Measurements from ENCODE around the gene SWSAP1.

SWSAP1 gene

DNA sequence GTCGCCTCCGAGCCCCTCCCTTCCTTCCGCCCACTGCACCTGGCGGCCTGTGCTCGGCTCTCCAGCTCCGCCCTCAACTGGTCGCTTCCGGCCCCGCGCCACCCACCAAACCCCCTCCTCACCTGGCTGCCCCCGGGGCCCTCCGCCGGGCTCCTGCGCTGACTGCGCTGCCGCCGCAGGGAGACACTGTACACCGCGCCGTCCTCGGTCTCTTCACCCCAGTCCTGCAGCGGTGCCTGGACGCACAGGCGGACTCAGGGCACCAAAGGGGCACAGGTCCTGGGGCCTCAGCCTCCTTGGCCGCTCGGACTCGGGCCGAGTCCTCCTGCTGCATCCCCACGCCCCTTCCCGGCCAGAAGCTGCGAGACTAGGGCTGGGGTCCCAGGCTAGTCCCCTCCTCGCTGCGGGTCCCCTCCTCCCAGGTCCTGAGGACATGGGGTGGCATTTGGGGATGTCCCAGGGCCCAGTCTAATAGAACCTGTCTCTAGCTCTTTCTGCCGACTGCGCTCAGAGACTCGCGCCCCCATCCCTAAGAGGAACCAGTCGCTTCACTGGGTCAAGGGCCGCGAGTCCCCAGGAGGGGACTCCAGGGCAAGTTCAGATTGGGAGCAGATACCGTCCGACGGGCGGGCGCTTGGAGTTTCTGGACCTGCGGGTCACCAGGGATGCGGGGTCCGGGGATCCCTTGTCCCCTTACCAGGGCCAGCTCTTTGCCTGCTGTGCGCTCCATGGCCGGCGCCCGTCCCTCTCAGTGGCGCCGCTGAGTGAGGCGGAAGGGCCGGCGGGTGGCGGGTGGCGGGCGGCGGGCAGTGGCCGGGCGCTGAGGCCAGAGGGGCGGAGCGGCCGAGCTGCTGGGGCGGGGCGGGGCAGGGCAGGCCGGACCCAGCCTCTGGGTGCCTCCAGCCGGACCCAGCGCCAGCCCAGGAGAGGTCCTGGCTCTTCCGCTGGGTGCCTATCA lies 44.4 kb downstream of the SWSAP1 start, which contains the start of gene RGL3:
RGL3 (minus strand) TSS at position 766 of the 958 bp plus-strand sequence; CDS start at position 730, 36 bp downstream.
- H3K4me1 ChIP-seq (ENCODE audit: control insufficient read depth, insufficient read depth, low read length): peaks cover 16% of the 10 kb centered on the region; the same call in 1 of the 2 replicates
- H3K27me3 ChIP-seq (ENCODE audit: control insufficient read depth, insufficient read depth, low read length): peaks cover 62% of the 10 kb centered on the region
- H3K4me3 ChIP-seq (ENCODE audit: low read depth, low read length): peak within 1 kb of the TSS; percentile 99
- no peaks in the 10 kb centered on the region for H3K9me3 ChIP-seq (ENCODE audit: control insufficient read depth, insufficient read depth, low read depth, low read length)
- no peaks in the 10 kb centered on the region for H3K36me3 ChIP-seq (ENCODE audit: control insufficient read depth, insufficient read depth, low read length)
- H3K27ac ChIP-seq (ENCODE audit: low read depth, low read length): 0 out of 2 replicates have a peak within 1 kb of the TSS, but pooled peaks have one; percentile 56
- H3K9ac ChIP-seq (ENCODE audit: low read length): peak within 1 kb of the TSS; percentile 74

DNA sequence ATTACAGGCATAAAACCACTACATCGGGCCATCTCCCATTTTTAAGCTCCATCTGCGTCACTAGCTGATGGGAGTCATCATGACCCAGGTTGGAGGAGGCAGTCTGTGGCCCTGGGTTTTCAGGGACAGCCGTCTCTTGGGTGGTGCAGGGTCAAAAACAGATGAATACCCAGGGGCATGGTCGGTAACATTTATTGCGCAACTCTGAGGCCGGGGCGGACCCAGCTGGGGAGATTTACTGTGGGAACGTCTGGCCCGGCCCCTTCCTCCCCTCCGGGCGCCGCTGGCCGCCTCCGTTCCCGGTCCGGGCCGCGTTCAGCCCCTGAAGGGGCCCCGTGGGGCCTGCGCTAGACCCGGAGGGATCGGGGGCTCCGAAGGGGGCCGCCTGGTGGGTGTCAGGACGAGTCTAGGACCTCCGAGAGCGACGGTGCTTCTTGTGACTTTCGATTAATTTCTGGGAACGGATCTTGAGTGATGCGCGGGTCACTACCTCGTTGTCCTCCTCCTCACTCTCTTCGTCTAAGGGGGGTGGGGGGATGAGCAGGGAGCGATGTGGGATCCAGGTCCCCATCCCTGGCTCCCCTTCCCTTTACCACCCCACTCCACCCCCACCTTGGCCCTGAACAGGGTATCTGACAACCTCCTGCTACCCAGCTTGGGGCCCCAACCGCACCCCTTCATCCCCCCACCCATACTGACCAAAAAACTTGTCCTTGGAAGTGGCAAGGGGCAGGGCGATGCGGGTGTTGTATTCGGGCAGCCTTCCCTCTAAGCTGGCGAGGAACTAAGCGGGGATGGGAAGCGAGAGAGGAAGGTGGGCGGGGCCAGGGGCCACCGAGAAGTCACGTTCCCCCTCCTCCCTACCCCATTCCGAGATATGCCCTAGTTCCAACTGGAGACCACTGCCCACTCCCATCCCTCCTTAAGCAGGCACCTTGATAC lies 46.2 kb downstream of the SWSAP1 start:
- no peak overlapping the region for H3K27ac ChIP-seq (ENCODE audit: low read depth, low read length)
- peaks cover 16% of the 10 kb centered on the region; the same call in 1 of the 2 replicates for H3K4me1 ChIP-seq (ENCODE audit: control insufficient read depth, insufficient read depth, low read length)
- H3K9me3 ChIP-seq (ENCODE audit: control insufficient read depth, insufficient read depth, low read depth, low read length): no peaks in the 10 kb centered on the region
- H3K36me3 ChIP-seq (ENCODE audit: control insufficient read depth, insufficient read depth, low read length): no peaks in the 10 kb centered on the region
- peaks cover 71% of the 10 kb centered on the region for H3K27me3 ChIP-seq (ENCODE audit: control insufficient read depth, insufficient read depth, low read length)
- peak overlapping the region; percentile 69 for H3K4me3 ChIP-seq (ENCODE audit: low read depth, low read length)
- H3K9ac ChIP-seq (ENCODE audit: low read length): peak overlapping the region; percentile 29

DNA sequence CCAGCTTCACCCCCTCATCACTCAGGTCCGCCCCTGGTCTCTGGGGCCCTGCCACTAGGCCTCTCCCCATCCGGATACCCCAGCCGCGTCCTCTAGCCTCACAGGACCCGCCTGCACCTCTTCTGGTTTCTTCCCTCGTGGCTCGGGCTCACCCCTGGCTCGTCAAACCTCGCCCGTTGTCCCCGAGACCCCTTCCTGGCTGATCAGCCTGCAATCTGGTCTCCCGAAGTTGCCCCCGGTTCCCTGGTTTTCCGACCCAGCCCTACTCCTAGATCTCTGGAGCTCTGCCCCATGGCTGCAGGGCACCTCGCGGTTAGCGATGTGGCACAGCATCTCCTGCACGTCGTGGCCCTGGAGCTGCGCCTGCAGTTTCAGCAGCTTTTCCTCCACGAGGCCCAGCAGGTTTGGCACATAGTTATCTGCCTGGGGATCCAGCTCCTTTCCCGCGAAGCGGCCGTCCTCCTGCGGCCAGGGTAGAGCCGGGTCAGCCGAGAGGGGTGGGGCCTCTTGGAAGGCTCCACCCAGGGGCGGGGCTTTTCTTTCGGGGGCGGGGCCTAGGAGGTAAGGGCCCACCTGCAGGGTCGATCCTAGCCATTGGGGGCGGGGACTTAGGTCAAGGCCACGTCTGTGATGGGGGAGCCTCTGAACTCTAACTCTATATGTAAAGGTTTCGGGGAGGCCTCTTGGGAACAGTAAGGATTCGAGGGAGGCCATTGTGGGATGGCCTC lies 47.1 kb downstream of the SWSAP1 start:
- H3K4me3 ChIP-seq (ENCODE audit: low read depth, low read length): peak overlapping the region; percentile 69
- peaks cover 23% of the 10 kb centered on the region; the same call in 1 of the 2 replicates for H3K4me1 ChIP-seq (ENCODE audit: control insufficient read depth, insufficient read depth, low read length)
- no peaks in the 10 kb centered on the region for H3K36me3 ChIP-seq (ENCODE audit: control insufficient read depth, insufficient read depth, low read length)
- peaks cover 71% of the 10 kb centered on the region for H3K27me3 ChIP-seq (ENCODE audit: control insufficient read depth, insufficient read depth, low read length)
- H3K9me3 ChIP-seq (ENCODE audit: control insufficient read depth, insufficient read depth, low read depth, low read length): no peaks in the 10 kb centered on the region
- H3K9ac ChIP-seq (ENCODE audit: low read length): peak overlapping the region; percentile 29
- H3K27ac ChIP-seq (ENCODE audit: low read depth, low read length): no peak overlapping the region

DNA sequence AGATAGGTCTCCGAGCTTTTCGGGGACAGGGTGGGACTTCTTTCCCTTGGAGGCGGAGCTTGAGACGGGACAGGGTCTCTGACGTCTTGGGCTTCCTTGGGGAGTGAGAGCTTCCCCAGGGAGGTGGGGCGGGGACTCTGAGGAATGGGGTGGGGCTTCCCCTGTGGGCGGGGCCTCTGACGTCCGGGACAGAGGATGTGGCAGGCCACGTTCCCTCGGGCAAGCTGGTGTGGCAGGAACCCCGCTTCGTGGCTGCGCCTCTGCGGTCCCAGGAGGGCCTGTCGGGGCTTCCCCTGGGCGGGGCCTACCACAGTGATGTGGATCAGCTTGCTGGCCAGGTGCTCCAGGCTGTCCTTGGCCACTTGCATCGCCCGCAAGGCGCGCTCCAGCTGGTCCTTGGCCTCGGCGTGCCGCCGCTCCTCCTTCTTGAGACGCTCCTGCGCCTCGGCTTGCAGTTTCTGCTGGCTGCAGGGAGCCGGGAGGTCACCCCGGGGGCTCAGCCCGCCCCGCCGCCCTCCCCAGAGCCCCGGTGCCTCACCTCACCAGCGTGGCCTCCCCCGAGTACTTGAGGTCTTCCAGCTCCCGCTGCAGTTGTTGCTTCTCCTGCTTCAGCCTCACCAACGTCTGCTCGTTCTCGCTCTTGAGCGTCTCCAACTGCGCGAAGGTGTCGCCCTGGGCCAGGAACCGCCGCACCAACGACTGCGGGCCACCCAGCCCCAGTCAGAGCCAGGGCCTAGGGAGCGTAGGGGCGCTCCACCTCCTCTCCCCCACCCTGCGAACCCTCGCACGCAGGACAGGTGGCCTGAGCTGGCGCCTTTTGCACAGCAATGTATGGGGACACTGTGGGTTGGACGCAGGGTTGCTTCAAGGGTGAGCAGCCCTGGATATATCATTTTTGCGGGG lies 47.9 kb downstream of the SWSAP1 start:
- H3K9me3 ChIP-seq (ENCODE audit: control insufficient read depth, insufficient read depth, low read depth, low read length): no peaks in the 10 kb centered on the region
- no peaks in the 10 kb centered on the region for H3K36me3 ChIP-seq (ENCODE audit: control insufficient read depth, insufficient read depth, low read length)
- no peak overlapping the region for H3K27ac ChIP-seq (ENCODE audit: low read depth, low read length)
- peaks cover 65% of the 10 kb centered on the region for H3K27me3 ChIP-seq (ENCODE audit: control insufficient read depth, insufficient read depth, low read length)
- H3K4me1 ChIP-seq (ENCODE audit: control insufficient read depth, insufficient read depth, low read length): peaks cover 24% of the 10 kb centered on the region; the same call in 1 of the 2 replicates
- H3K9ac ChIP-seq (ENCODE audit: low read length): no peak overlapping the region
- peak overlapping the region; percentile 69 for H3K4me3 ChIP-seq (ENCODE audit: low read depth, low read length)

DNA sequence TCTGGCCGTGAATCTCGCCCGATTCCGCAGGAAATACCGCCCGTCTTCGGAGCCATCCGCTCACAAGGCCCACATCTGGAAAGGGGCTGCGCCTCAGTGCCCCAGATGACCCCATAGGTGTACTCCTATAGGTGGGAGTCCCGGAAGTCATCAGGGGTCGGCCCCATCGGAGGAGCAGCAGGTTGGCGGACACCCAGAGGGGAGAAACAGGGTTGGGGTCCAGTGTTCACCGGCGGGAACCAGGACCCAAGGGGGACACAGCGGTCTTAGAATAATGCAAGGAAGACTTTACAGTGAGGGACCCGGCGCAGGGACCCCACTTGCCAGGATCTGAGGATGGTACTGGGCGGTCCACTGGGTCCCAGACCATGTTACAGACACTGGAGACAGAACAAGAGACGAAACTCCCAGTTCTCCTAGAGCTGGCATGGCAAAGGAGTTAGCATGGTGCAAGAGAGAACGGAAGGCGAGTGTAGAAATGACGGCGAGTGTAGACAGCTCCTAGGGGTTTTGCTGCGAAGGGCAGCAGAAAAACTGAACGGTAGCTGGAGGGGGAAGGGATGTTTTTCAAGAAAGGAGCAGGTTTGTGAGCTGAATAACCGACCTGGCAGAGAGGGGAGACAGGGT lies 48.8 kb downstream of the SWSAP1 start:
- Histone ChIP-seq H3K9ac (ENCODE audit: low read length) (no peak overlapping the region), H3K36me3 (ENCODE audit: control insufficient read depth, insufficient read depth, low read length) (no peaks in the 10 kb centered on the region), H3K27me3 (ENCODE audit: control insufficient read depth, insufficient read depth, low read length) (peaks cover 60% of the 10 kb centered on the region), H3K4me1 (ENCODE audit: control insufficient read depth, insufficient read depth, low read length) (peaks cover 20% of the 10 kb centered on the region; the same call in 1 of the 2 replicates), H3K27ac (ENCODE audit: low read depth, low read length) (no peak overlapping the region), H3K9me3 (ENCODE audit: control insufficient read depth, insufficient read depth, low read depth, low read length) (no peaks in the 10 kb centered on the region), H3K4me3 (ENCODE audit: low read depth, low read length) (peak overlapping the region; percentile 69)

DNA sequence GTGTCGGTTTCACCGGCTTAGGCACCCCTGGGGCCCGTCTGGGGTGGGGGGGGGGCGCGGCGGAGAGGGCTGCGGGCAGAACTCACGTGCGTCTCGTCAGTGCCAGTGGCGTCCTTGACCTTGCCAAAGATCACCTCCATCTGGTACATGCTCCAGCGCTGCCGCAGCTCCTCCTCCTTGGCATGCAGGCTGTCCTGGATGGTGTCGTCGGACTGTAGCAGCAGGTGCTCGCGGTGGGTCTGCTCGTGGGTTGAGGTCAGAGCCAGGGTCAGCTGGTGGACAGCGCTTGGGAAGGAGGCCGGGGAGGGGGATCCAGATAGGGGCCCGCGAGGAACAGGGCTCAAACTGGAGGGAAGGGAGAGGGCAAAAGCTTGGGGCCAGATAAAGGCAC lies 49.3 kb downstream of the SWSAP1 start:
- peaks cover 20% of the 10 kb centered on the region; the same call in 1 of the 2 replicates for H3K4me1 ChIP-seq (ENCODE audit: control insufficient read depth, insufficient read depth, low read length)
- no peaks in the 10 kb centered on the region for H3K36me3 ChIP-seq (ENCODE audit: control insufficient read depth, insufficient read depth, low read length)
- peaks cover 57% of the 10 kb centered on the region for H3K27me3 ChIP-seq (ENCODE audit: control insufficient read depth, insufficient read depth, low read length)
- H3K27ac ChIP-seq (ENCODE audit: low read depth, low read length): no peak overlapping the region
- H3K9ac ChIP-seq (ENCODE audit: low read length): no peak overlapping the region
- no peaks in the 10 kb centered on the region for H3K9me3 ChIP-seq (ENCODE audit: control insufficient read depth, insufficient read depth, low read depth, low read length)
- peak overlapping the region; percentile 8; the same call in 1 of the 2 replicates for H3K4me3 ChIP-seq (ENCODE audit: low read depth, low read length)

All from HUES6 (cell line).